Measurements from ENCODE around the gene HSPA9.

The HSPA9 gene

GRCh38 chr5:138543730-138544104 lies 31.5 kb downstream of the HSPA9 start:
- TF ChIP-seq CTCF (IDR thresholded peaks at IDR 0.05; ENCODE audit: low read depth, low read length) = no peak
- no peak for DNase-seq
- Histone ChIP-seq H3K36me3 (peaks cover 46% of the 10 kb centered on the region), H3K4me3 (ENCODE audit: low read depth, low read length) (peak overlapping the region; percentile 100), H3K27me3 (ENCODE audit: insufficient read depth, low read depth, severe bottlenecking) (no peaks in the 10 kb centered on the region), H3K27ac (peak overlapping the region; percentile 99), H3K9me3 (ENCODE audit: severe bottlenecking) (no peaks in the 10 kb centered on the region)

GRCh38 chr5:138542956-138543729 lies 32.1 kb downstream of the HSPA9 start, which contains the start of gene ETF1:
TSS of gene ETF1 (minus strand) at chr5:138543236. CDS start at chr5:138542918, 318 bp downstream.
- peak within 1 kb of the TSS; percentile 99 for H3K27ac ChIP-seq
- DNase-seq = peak; percentile 99
- H3K36me3 ChIP-seq = peaks cover 51% of the 10 kb centered on the region
- H3K9me3 ChIP-seq (ENCODE audit: severe bottlenecking) = no peaks in the 10 kb centered on the region
- peak within 1 kb of the TSS; percentile 100 for H3K4me3 ChIP-seq (ENCODE audit: low read depth, low read length)
- no peaks in the 10 kb centered on the region for H3K27me3 ChIP-seq (ENCODE audit: insufficient read depth, low read depth, severe bottlenecking)
- TF ChIP-seq CTCF (IDR thresholded peaks at IDR 0.05; ENCODE audit: low read depth, low read length) = no peak

- Histone ChIP-seq H3K4me3 (ENCODE audit: low read depth, low read length) (peak overlapping the region; percentile 100), H3K27me3 (ENCODE audit: insufficient read depth, low read depth, severe bottlenecking) (no peaks in the 10 kb centered on the region), H3K9me3 (ENCODE audit: severe bottlenecking) (no peaks in the 10 kb centered on the region), H3K36me3 (peaks cover 55% of the 10 kb centered on the region), H3K27ac (peak overlapping the region; percentile 99)
- no peak for DNase-seq
- no peak for TF ChIP-seq CTCF (IDR thresholded peaks at IDR 0.05; ENCODE audit: low read depth, low read length)
Measured at GRCh38 chr5:138542180-138542955, 32.8 kb downstream of the HSPA9 start.

- H3K4me3 ChIP-seq (ENCODE audit: low read depth, low read length) = peak overlapping the region; percentile 100
- H3K27ac ChIP-seq = peak overlapping the region; percentile 99
- H3K27me3 ChIP-seq (ENCODE audit: insufficient read depth, low read depth, severe bottlenecking) = no peaks in the 10 kb centered on the region
- DNase-seq = no peak
- H3K9me3 ChIP-seq (ENCODE audit: severe bottlenecking) = no peaks in the 10 kb centered on the region
- peaks cover 62% of the 10 kb centered on the region for H3K36me3 ChIP-seq
- no peak for TF ChIP-seq CTCF (IDR thresholded peaks at IDR 0.05; ENCODE audit: low read depth, low read length)
Measured at GRCh38 chr5:138541511-138542179, 33.6 kb downstream of the HSPA9 start.

GRCh38 chr5:138539791-138540190 lies 35.4 kb downstream of the HSPA9 start:
- H3K9me3 ChIP-seq (ENCODE audit: severe bottlenecking) = no peaks in the 10 kb centered on the region
- no peak for TF ChIP-seq CTCF (IDR thresholded peaks at IDR 0.05; ENCODE audit: low read depth, low read length)
- no peak overlapping the region for H3K27ac ChIP-seq
- peaks cover 71% of the 10 kb centered on the region for H3K36me3 ChIP-seq
- DNase-seq = no peak
- no peaks in the 10 kb centered on the region for H3K27me3 ChIP-seq (ENCODE audit: insufficient read depth, low read depth, severe bottlenecking)
- no peak overlapping the region for H3K4me3 ChIP-seq (ENCODE audit: low read depth, low read length)
